TTC549 (cell line): Measurements from ENCODE around the gene LY9.

Source experiments
- FAIRE-seq: peaks from 2 replicates; lab custom pipeline; 2012; peaks lifted over from hg19 to GRCh38; lab: Jason Lieb, UNC

LY9 gene

GRCh38 chr1:160795951-160796383 lies at the start of gene LY9:
Gene LY9 (plus strand): TSS chr1:160796174. CDS start chr1:160796188, 14 bp downstream.
- no peak for FAIRE-seq

GRCh38 chr1:160746836-160747500 lies 49.0 kb upstream of the LY9 start:
- no peak for FAIRE-seq

- no peak for FAIRE-seq
Measured at GRCh38 chr1:160747717-160748116, 48.3 kb upstream of the LY9 start.

- no peak for FAIRE-seq
Measured at GRCh38 chr1:160748181-160748877, 47.6 kb upstream of the LY9 start.

- FAIRE-seq, result no peak
Measured at GRCh38 chr1:160748878-160749269, 47.1 kb upstream of the LY9 start.

GRCh38 chr1:160750608-160751007 lies 45.4 kb upstream of the LY9 start:
- no peak for FAIRE-seq

- no peak for FAIRE-seq
Measured at GRCh38 chr1:160752406-160752805, 43.6 kb upstream of the LY9 start.

GRCh38 chr1:160752924-160753323 lies 43.0 kb upstream of the LY9 start:
- no peak for FAIRE-seq

- no peak for FAIRE-seq
Measured at GRCh38 chr1:160753594-160753993, 42.4 kb upstream of the LY9 start.

GRCh38 chr1:160755461-160755860 lies 40.5 kb upstream of the LY9 start:
- FAIRE-seq, result no peak

GRCh38 chr1:160755911-160756848 lies 39.8 kb upstream of the LY9 start:
- no peak for FAIRE-seq

GRCh38 chr1:160756849-160757201 lies 39.1 kb upstream of the LY9 start:
- no peak for FAIRE-seq

- no peak for FAIRE-seq
Measured at GRCh38 chr1:160758521-160758920, 37.5 kb upstream of the LY9 start.

GRCh38 chr1:160759740-160760139 lies 36.2 kb upstream of the LY9 start:
- no peak for FAIRE-seq

GRCh38 chr1:160761046-160761445 lies 34.9 kb upstream of the LY9 start:
- no peak for FAIRE-seq

GRCh38 chr1:160761886-160762285 lies 34.1 kb upstream of the LY9 start:
- no peak for FAIRE-seq

GRCh38 chr1:160763993-160764392 lies 32.0 kb upstream of the LY9 start:
- no peak for FAIRE-seq

- no peak for FAIRE-seq
Measured at GRCh38 chr1:160767395-160768294, 28.3 kb upstream of the LY9 start.

GRCh38 chr1:160768295-160768657 lies 27.7 kb upstream of the LY9 start:
- FAIRE-seq, result peak; percentile 53

GRCh38 chr1:160772331-160772730 lies 23.6 kb upstream of the LY9 start:
- no peak for FAIRE-seq

GRCh38 chr1:160773093-160773492 lies 22.9 kb upstream of the LY9 start:
- no peak for FAIRE-seq
